Adrenal gland (tissue), 12 donors: ENCODE data around the gene LY86. TPM values are rescaled to one million over a fixed set of nuclear protein-coding genes. Genes with fewer than 3 reads are reported as not detected.
A peak's percentile ranks its signal among the peaks of the same experiment; 100 is the strongest.
"Not testable (repeated sequence)": the region's sequence is repeated elsewhere in the genome, so short reads cannot be mapped to it uniquely, and the experiment has no call there.

Experiments used
- DNase-seq, 7 donors: peaks; one replicate each; pipeline ENCODE4 v3.0.0-alpha.2; 2019 to 2020
- H3K27ac ChIP-seq, 5 donors: fragments of 200-600 bp; sonication (generic) in 4 of 5; 1 replicate in 3 of 5; 2 replicates in 2 of 5; pipeline versions ENCODE4 v1.5.1 to v1.8.0; 2016 to 2020; ENCODE audit warnings: mild to moderate bottlenecking in 1 of 5
- H3K27me3 ChIP-seq: fragments of 200-600 bp; 2 replicates; pipeline ENCODE4 v1.8.0; 2021
- H3K36me3 ChIP-seq, 2 donors: fragments of 200-600 bp; replicated peaks in 1 of 2; 1 replicate in 1 of 2; 2 replicates in 1 of 2; pipeline versions ENCODE4 v1.5.1 to v1.8.0; 2018 to 2022
- H3K4me1 ChIP-seq, 2 donors: fragments of 200-600 bp; replicated peaks in 1 of 2; 1 replicate in 1 of 2; 2 replicates in 1 of 2; pipeline versions ENCODE4 v1.5.1 to v1.8.0; 2018 to 2021
- H3K4me3 ChIP-seq, 4 donors: fragments of 200-600 bp; sonication (generic) in 3 of 4; one replicate each; pipeline ENCODE4 v1.5.1; 2016 to 2018
- H3K9me3 ChIP-seq, 3 donors: fragments of 200-600 bp; sonication (generic) in 1 of 3; replicated peaks in 1 of 3; 1 replicate in 2 of 3; 2 replicates in 1 of 3; pipeline versions ENCODE4 v1.5.1 to v1.8.0; 2016 to 2021
- POLR2A ChIP-seq, 2 donors: fragments of 450-650 bp; IDR thresholded peaks; one replicate each; pipeline ENCODE4 v1.6.1; 2017; ENCODE audit warnings: antibody characterized with exemption in 2 of 2, mild to moderate bottlenecking in 2 of 2, moderate library complexity in 1 of 2
- WGBS, 4 donors: extraction: QIAGEN DNeasy Blood & Tissue Kit in 2 of 4; methylation state at CpG; one replicate each; pipeline versions ENCODE4 v1.1.5 to v1.1.7; 2013 to 2017; 5-methylcytosine and 5-hydroxymethylcytosine counted together
- intact Hi-C, 2 donors: fragments of 100-400 bp; cut with DNase I; formaldehyde crosslinking; loops; one replicate each; pipeline versions ENCODE4 v1.14.1 to v1.15.0; 2022 to 2023
- polyA plus RNA-seq, 3 donors: library from polyadenylated mRNA; stranded (reverse); fragments of 200-250 nt in 2 of 3; fragments of 350-450 nt in 1 of 3; fragmentation: Illumina TruSeq in 1 of 3; extraction: RNeasy Lipid Tissue Mini Kit (QIAGEN cat#74804) in 1 of 3; gene quantifications; one replicate each; pipeline ENCODE4 v1.2.3, GENCODE V29; 2013 to 2014
- total RNA-seq, 9 donors: library from RNA; depleted of rRNA in 4 of 9; stranded (reverse); fragments of >200 nt in 4 of 9; fragments of 120-200 nt in 1 of 9; fragmentation: NEBNext Ultra II Directional in 1 of 9; extraction: Animal tissue kit (Norgen Biotek cat#: 25700) in 1 of 9; gene quantifications; one replicate each; pipeline versions ENCODE4 v1.1.0 to v1.2.4, GENCODE V29; 2013 to 2023
- TF ChIP-seq, protein P1 (sequence below), 6 experiments: fragments of 450-650 bp in 4 of 6; fragments of 200-600 bp in 2 of 6; sonication (generic) in 1 of 6; IDR thresholded peaks; 1 replicate in 5 of 6; 2 replicates in 1 of 6; pipeline versions ENCODE4 v1.5.1 to v1.8.0; 2016 to 2021; ENCODE audit warnings: antibody characterized with exemption in 6 of 6, mild to moderate bottlenecking in 2 of 6, moderate library complexity in 1 of 6
- donor health status: healthy with polysubstance abuse.
- donor health status: Bipolar disorder and iron deficiency.
- donor health status: DM: yes; HTN: yes; CAD: no.
- donor health status: DM: no; HTN: no; CAD: no.
- donor health status: DM: no; HTN: no; CAD: no.
- donor health status: DM: yes; HTN: yes; CAD: no.

The LY86 gene
- total and polyA plus RNA-seq, 12 donors, result 0.60 to 25.7 (median 7.1) TPM

DNA sequence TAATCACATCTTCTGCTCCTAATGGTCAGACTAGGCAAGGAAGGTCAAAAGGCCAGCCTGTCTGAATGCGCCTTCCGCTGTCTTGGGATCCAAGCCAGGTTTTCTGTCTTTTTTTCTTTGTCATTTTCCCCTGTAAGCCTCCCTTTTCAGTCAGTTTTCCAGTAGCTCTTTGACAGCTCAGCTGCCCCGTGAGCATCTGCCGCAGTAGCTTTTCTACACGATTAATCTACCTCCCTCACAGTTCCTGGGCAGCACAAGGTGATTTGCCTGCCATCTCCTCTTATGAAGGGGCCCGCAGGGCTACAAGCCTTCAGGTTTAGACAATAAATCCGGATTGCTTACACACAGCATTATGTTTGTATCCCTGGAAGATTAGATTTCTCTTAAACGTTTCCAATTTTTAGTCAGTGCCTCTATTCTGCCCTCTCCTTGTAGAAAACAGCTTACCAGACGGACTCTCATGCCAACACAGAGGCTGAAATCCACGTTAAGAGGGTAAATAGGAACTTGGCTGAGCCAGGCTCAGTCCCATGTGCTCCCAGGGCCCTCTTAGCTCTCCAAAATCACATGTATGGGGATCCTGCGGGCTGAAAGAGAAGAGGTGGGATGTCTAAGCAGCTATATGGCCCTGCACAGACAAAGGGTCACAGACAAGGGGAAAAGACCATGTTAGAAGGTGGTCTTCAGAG is 77.2 kb downstream of the LY86 start:
- DNase-seq, result no peak
- Histone ChIP-seq H3K9me3 (no peaks in the 10 kb centered on the region), H3K4me3 (no peak overlapping the region), H3K36me3 (no peaks in the 10 kb centered on the region), H3K27ac (no peak overlapping the region), H3K4me1 (peaks cover 4 to 25% of the 10 kb centered on the region in 2 donors), H3K27me3 (no peaks in the 10 kb centered on the region)
- intact Hi-C loops, result no loop called here
- no peak for TF ChIP-seq POLR2A (IDR thresholded peaks at IDR 0.05)
- TF ChIP-seq, protein P1, sequence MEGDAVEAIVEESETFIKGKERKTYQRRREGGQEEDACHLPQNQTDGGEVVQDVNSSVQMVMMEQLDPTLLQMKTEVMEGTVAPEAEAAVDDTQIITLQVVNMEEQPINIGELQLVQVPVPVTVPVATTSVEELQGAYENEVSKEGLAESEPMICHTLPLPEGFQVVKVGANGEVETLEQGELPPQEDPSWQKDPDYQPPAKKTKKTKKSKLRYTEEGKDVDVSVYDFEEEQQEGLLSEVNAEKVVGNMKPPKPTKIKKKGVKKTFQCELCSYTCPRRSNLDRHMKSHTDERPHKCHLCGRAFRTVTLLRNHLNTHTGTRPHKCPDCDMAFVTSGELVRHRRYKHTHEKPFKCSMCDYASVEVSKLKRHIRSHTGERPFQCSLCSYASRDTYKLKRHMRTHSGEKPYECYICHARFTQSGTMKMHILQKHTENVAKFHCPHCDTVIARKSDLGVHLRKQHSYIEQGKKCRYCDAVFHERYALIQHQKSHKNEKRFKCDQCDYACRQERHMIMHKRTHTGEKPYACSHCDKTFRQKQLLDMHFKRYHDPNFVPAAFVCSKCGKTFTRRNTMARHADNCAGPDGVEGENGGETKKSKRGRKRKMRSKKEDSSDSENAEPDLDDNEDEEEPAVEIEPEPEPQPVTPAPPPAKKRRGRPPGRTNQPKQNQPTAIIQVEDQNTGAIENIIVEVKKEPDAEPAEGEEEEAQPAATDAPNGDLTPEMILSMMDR (IDR thresholded peaks at IDR 0.05), result no peak
- WGBS, 4 donors, result 59 to 73% (median 65%) methylated on average over 11 of the region's 11 CpGs

- H3K36me3 ChIP-seq, intact Hi-C loops: not testable (repeated sequence)
- whole genome bisulfite sequencing, 4 donors, result 88 to 92% (median 89%) methylated on average over 3 of the region's 3 CpGs
Observed at GRCh38 chr6:6670150-6670549, 81.6 kb downstream of the LY86 start.

DNA sequence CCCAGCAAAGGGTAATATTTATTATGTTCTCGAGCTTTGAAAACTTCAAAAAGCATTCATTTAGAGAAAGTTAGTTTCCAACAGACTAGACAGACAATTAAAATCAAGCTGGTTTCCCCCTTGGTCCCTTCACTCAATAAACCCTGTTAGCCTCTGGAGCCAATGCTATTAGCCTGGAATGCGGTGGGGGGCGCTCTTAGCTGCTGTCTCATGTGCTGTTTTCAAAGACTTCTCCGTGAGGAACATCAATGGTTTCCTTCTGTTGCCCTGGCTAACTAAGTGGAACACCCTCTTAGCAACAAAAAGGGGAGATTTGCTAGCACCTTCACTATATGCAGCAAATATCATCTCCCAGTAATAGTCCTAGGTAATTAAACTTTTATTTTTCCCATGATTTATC is 86.4 kb downstream of the LY86 start:
- no peak overlapping the region for H3K27ac ChIP-seq
- intact Hi-C loops, result no loop called here
- TF ChIP-seq, protein P1 (IDR thresholded peaks at IDR 0.05), result peak in 1 of 6 experiments; percentile 16
- TF ChIP-seq POLR2A (IDR thresholded peaks at IDR 0.05), result no peak
- no peak overlapping the region for H3K4me3 ChIP-seq
- no peaks in the 10 kb centered on the region for H3K27me3 ChIP-seq
- WGBS, 4 donors, result 55 to 62% (median 60%) methylated on average over 4 of the region's 4 CpGs
- no peaks in the 10 kb centered on the region for H3K36me3 ChIP-seq
- H3K4me1 ChIP-seq, result peaks cover 0 to 8% of the 10 kb centered on the region in 2 donors
- DNase-seq, result no peak
- no peaks in the 10 kb centered on the region for H3K9me3 ChIP-seq

More at GRCh38 chr6:6670150-6670549, 81.6 kb downstream of the LY86 start:
- H3K27me3 ChIP-seq, H3K4me3 ChIP-seq, H3K9me3 ChIP-seq, H3K4me1 ChIP-seq, H3K27ac ChIP-seq, DNase-seq: not testable (repeated sequence)

DNA sequence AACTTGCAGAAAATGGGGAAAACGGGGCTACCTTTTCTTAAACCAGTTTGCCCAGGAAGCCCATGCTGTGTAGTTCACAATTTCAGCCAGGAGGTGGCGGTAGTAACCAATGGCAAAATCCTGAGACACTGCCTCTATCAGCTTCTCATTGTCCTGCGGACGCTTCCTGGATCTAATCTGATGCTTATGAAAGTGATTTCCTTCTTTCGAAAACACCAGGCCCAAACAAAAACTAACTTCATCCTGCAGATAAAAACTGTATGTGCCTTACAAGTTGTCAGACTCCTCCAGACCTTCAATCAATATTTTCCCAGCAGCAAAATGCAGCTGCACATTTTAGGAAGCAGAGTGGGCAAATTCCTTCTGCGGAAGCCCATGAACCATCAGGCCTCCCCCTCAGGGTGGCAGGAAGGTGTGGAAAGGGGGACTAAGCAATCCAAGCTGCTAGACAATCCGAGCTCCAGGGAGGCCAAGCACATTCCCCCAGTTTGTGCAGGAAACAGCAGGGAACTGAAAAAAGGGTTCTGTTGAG is 88.5 kb downstream of the LY86 start:
- H3K27me3 ChIP-seq, result no peaks in the 10 kb centered on the region
- intact Hi-C loops, result no loop called here
- no peak for TF ChIP-seq POLR2A (IDR thresholded peaks at IDR 0.05)
- TF ChIP-seq, protein P1 (IDR thresholded peaks at IDR 0.05), result peak; percentile 94 to 99 (median 96)
- H3K4me1 ChIP-seq, result peaks cover 0 to 18% of the 10 kb centered on the region in 2 donors
- no peaks in the 10 kb centered on the region for H3K9me3 ChIP-seq
- no peaks in the 10 kb centered on the region for H3K36me3 ChIP-seq
- DNase-seq, result peak; percentile 74 to 95 (median 84)
- no peak overlapping the region for H3K4me3 ChIP-seq
- WGBS, 4 donors, result 15 to 21% (median 18%) methylated on average over 7 of the region's 7 CpGs
- peak overlapping the region in 1 of 5 donors; percentile 38 for H3K27ac ChIP-seq
